B cell (primary cell): Measurements from ENCODE around the gene LY9. TPM values are rescaled to one million over a fixed set of nuclear protein-coding genes. Genes with fewer than 3 reads are reported as not detected.

Experiments used
- ATAC-seq: fragments of 200-7000 bp; cut with Tn5 transposase; one replicate; pipeline ENCODE4 v1.10.0; 2021; ENCODE audit warnings: low read depth, mild to moderate bottlenecking, moderate number of reproducible peaks, moderate library complexity
- CTCF ChIA-PET: fragments of 350-600 bp; sonication (Branson Sonifier 250); formaldehyde crosslinking; loops from one replicate; lab custom pipeline; 2021; ENCODE audit warnings: antibody characterized with exemption, inconsistent platforms; lab: Charles Lee
- POLR2A ChIA-PET: fragments of 350-600 bp; sonication (Branson Sonifier 250); formaldehyde crosslinking; loops from one replicate; lab custom pipeline; 2021; ENCODE audit warnings: antibody characterized with exemption; lab: Charles Lee
- DNase-seq: peaks from one replicate; pipeline ENCODE4 v3.0.0; 2013
- H2AFZ ChIP-seq: 2 replicates; pipeline ENCODE4 v1.6.1; 2012; ENCODE audit warnings: mild to moderate bottlenecking, low read depth, low read length; ENCODE audit not compliant: insufficient read depth, poor library complexity, severe bottlenecking
- H3K27ac ChIP-seq, 2 donors: 1 replicate in 1 of 2; 2 replicates in 1 of 2; pipeline ENCODE4 v1.5.1; 2012 to 2013; ENCODE audit warnings: low read length in 2 of 2, mild to moderate bottlenecking in 2 of 2, moderate library complexity in 1 of 2
- H3K27me3 ChIP-seq, 4 experiments: fragments of 200-600 bp in 1 of 4; sonication (generic) in 1 of 4; replicated peaks in 1 of 4; 1 replicate in 2 of 4; 2 replicates in 2 of 4; pipeline versions ENCODE4 v1.6.1 to v1.7.0; 2013 to 2016; ENCODE audit warnings: low read length in 3 of 4, mild to moderate bottlenecking in 2 of 4, mixed read lengths in 1 of 4, moderate library complexity in 1 of 4; ENCODE audit not compliant: insufficient read depth in 4 of 4, control insufficient read depth in 3 of 4; ENCODE audit errors: control extremely low read depth in 1 of 4
- H3K36me3 ChIP-seq, 2 experiments: replicated peaks in 1 of 2; 1 replicate in 1 of 2; 2 replicates in 1 of 2; pipeline versions ENCODE4 v1.6.1 to v1.7.1; 2013; ENCODE audit warnings: low read length in 1 of 2; ENCODE audit not compliant: insufficient read depth in 2 of 2, control insufficient read depth in 1 of 2; ENCODE audit errors: control extremely low read depth in 1 of 2, extremely low read depth in 1 of 2
- H3K4me1 ChIP-seq, 2 donors: fragments of 200-600 bp in 1 of 2; sonication (generic) in 1 of 2; 1 replicate in 1 of 2; 2 replicates in 1 of 2; pipeline versions ENCODE4 v1.5.1 to v1.6.1; 2013 to 2017; ENCODE audit warnings: low read length in 2 of 2; ENCODE audit not compliant: control insufficient read depth in 2 of 2, insufficient read depth in 2 of 2
- H3K4me2 ChIP-seq: replicated peaks from 2 replicates; pipeline ENCODE3; 2012; ENCODE audit warnings: mild to moderate bottlenecking, low read depth, low read length; ENCODE audit not compliant: poor library complexity, severe bottlenecking
- H3K4me3 ChIP-seq, 5 experiments: fragments of 200-600 bp in 1 of 5; sonication (generic) in 1 of 5; 1 replicate in 3 of 5; 2 replicates in 2 of 5; pipeline versions ENCODE4 v1.5.1 to v1.7.0; 2011 to 2016; ENCODE audit warnings: low read length in 4 of 5, mild to moderate bottlenecking in 4 of 5, low read depth in 2 of 5, control low read depth in 1 of 5, moderate library complexity in 1 of 5; ENCODE audit not compliant: insufficient read depth in 1 of 5; ENCODE audit errors: control extremely low read depth in 1 of 5, extremely low read depth in 1 of 5
- H3K79me2 ChIP-seq: fragments of 200-600 bp; sonication (generic); one replicate; pipeline ENCODE4 v1.6.0; 2016; ENCODE audit warnings: low read length; ENCODE audit not compliant: control insufficient read depth, insufficient read depth
- H3K9ac ChIP-seq: fragments of 200-600 bp; sonication (generic); 2 replicates; pipeline ENCODE4 v1.6.1; 2017; ENCODE audit warnings: mild to moderate bottlenecking, low read length, moderate library complexity
- H3K9me3 ChIP-seq, 3 donors: one replicate each; pipeline versions ENCODE4 v1.6.1 to v1.7.1; 2013; ENCODE audit warnings: low read length in 2 of 3; ENCODE audit not compliant: control insufficient read depth in 2 of 3, insufficient read depth in 1 of 3; ENCODE audit errors: control extremely low read depth in 1 of 3
- H4K20me1 ChIP-seq: 2 replicates; pipeline ENCODE4 v1.6.0; 2012; ENCODE audit warnings: mild to moderate bottlenecking, low read length; ENCODE audit not compliant: insufficient read depth, control insufficient read depth, poor library complexity, severe bottlenecking
- H3K27ac Mint-ChIP-seq: one replicate; pipeline ENCODE4 v1.8.0; 2021; ENCODE audit warnings: mixed read lengths
- H3K27me3 Mint-ChIP-seq: one replicate; pipeline ENCODE4 v1.8.0; 2021; ENCODE audit warnings: mixed read lengths
- H3K4me1 Mint-ChIP-seq: one replicate; pipeline ENCODE4 v1.8.0; 2021; ENCODE audit warnings: mixed read lengths
- H3K4me3 Mint-ChIP-seq: one replicate; pipeline ENCODE4 v1.8.0; 2021; ENCODE audit warnings: mixed read lengths
- H3K9me3 Mint-ChIP-seq: one replicate; pipeline ENCODE4 v1.8.0; 2022; ENCODE audit warnings: mixed read lengths; ENCODE audit not compliant: insufficient read depth
- EZH2 ChIP-seq: IDR thresholded peaks from 2 replicates; pipeline ENCODE4 v1.6.1; 2012; ENCODE audit warnings: borderline replicate concordance, low read depth, mild to moderate bottlenecking, moderate library complexity, low read length; ENCODE audit not compliant: insufficient read depth, poor library complexity, severe bottlenecking
- WGBS: methylation state at CpG from one replicate; pipeline ENCODE4 v1.1.5; 2013; ENCODE audit warnings: missing lambda C conversion rate; ENCODE audit not compliant: insufficient coverage; 5-methylcytosine and 5-hydroxymethylcytosine counted together
- intact Hi-C: fragments of 100-400 bp; cut with micrococcal nuclease; formaldehyde crosslinking; loops from one replicate; pipeline ENCODE4 v1.10.0; 2022
- polyA plus RNA-seq: library from polyadenylated mRNA; depleted of rRNA; stranded (reverse); fragments of >200 nt; gene quantifications from 2 replicates; pipeline ENCODE4 v1.2.3, GENCODE V29; 2012
- total RNA-seq, 2 donors: library from RNA; stranded (reverse); fragments of 120-200 nt in 1 of 2; gene quantifications; 1 replicate in 1 of 2; 2 replicates in 1 of 2; pipeline versions ENCODE4 v1.2.3 to v1.2.4, GENCODE V29; 2013 to 2022
- TF ChIP-seq, protein P1 (sequence below): fragments of 200-600 bp; IDR thresholded peaks from one replicate; pipeline ENCODE4 v1.8.0; 2022; ENCODE audit warnings: antibody characterized with exemption, mild to moderate bottlenecking

LY9 gene
- total and polyA plus RNA-seq, 2 donors (not counting 1 experiment from before 2014, with no cell fraction given): 252 to 365 TPM

DNA sequence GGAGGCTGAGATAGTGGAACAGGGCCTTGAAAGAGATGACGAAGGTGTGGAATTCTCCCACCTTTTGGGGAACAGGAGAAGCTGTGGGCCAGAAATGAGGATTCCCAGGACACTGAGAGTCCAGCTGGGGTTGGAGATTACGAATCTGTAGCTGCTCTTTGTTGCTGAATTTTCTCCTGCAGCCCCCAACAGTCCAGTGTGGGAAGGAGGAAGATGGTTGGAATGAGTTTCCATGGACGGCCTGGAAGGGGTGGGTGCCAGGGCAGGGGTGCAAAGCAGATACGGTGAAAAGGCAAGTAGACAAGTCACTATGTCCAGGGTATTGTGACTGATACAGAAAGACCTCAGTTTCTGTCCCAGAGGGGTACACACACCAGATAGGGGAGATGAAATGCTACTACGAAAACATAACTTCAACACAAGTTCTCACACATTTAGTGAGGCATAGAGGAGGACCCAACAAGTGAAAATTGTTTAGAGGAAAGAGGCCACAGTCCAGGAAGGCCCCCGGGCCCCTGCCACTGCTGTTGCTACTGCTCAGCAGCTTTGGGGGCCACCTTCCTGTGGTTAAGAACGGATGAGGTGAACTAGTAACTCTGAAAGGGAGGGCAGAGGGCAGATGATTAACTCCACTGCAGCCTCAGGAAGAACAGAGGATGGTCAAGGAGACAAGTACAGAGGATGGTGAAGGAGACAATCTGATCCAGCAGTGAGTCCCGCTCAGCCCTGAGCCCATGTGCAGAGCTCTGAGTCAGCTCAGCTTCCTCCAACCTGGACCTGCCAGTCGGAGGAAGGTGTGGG is 59.4 kb downstream of the LY9 start:
- POLR2A ChIA-PET: no interaction called here
- no peak overlapping the region for H3K4me3 Mint-ChIP-seq
- Histone ChIP-seq H3K9me3 (peaks cover 1 to 4% (median 4%) of the 10 kb centered on the region in 3 donors), H3K36me3 (no peaks in the 10 kb centered on the region), H3K27ac (no peak overlapping the region), H3K27me3 (peaks cover 0 to 5% (median 0%) of the 10 kb centered on the region in 4 experiments), H3K9ac (no peak overlapping the region), H3K79me2 (no peaks in the 10 kb centered on the region), H3K4me1 (no peaks in the 10 kb centered on the region), H4K20me1 (no peaks in the 10 kb centered on the region), H3K4me2 (no peak overlapping the region), H2AFZ (peak overlapping the region; percentile 52), H3K4me3 (no peak overlapping the region)
- 42% methylated on average over 7 of the region's 9 CpGs for WGBS
- H3K27ac Mint-ChIP-seq: no peak overlapping the region
- no peak for DNase-seq
- no peak for TF ChIP-seq EZH2
- TF ChIP-seq, protein P1, sequence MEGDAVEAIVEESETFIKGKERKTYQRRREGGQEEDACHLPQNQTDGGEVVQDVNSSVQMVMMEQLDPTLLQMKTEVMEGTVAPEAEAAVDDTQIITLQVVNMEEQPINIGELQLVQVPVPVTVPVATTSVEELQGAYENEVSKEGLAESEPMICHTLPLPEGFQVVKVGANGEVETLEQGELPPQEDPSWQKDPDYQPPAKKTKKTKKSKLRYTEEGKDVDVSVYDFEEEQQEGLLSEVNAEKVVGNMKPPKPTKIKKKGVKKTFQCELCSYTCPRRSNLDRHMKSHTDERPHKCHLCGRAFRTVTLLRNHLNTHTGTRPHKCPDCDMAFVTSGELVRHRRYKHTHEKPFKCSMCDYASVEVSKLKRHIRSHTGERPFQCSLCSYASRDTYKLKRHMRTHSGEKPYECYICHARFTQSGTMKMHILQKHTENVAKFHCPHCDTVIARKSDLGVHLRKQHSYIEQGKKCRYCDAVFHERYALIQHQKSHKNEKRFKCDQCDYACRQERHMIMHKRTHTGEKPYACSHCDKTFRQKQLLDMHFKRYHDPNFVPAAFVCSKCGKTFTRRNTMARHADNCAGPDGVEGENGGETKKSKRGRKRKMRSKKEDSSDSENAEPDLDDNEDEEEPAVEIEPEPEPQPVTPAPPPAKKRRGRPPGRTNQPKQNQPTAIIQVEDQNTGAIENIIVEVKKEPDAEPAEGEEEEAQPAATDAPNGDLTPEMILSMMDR: no peak
- no peaks in the 10 kb centered on the region for H3K9me3 Mint-ChIP-seq
- intact Hi-C loops: no loop called here
- no peak for ATAC-seq
- H3K4me1 Mint-ChIP-seq: peaks cover under 1% of the 10 kb centered on the region
- CTCF ChIA-PET: interaction anchor here (1.0 kb wide), 1 partner anchor 18 kb away, joined by 3 read pairs; no protein-coding TSS in a partner anchor
- H3K27me3 Mint-ChIP-seq: peaks cover 8% of the 10 kb centered on the region

- peaks cover 0 to 2% (median 0%) of the 10 kb centered on the region in 3 donors for H3K9me3 ChIP-seq
- CTCF ChIA-PET: interaction anchor here (1.2 kb wide), 1 partner anchor 28 kb away, joined by 3 read pairs; no protein-coding TSS in a partner anchor
- peaks cover 13 to 17% of the 10 kb centered on the region in 2 donors for H3K4me1 ChIP-seq
- no peaks in the 10 kb centered on the region for H4K20me1 ChIP-seq
- no peak for TF ChIP-seq EZH2
- TF ChIP-seq, protein P1: no peak
- no peak overlapping the region for H3K9ac ChIP-seq
- POLR2A ChIA-PET: interaction anchor here (0.6 kb wide), 1 partner anchor 8 kb away, joined by 7 read pairs; no protein-coding TSS in a partner anchor
- H3K79me2 ChIP-seq: no peaks in the 10 kb centered on the region
- no peak overlapping the region for H3K4me3 ChIP-seq
- H3K27ac Mint-ChIP-seq: no peak overlapping the region
- no peak overlapping the region for H3K27ac ChIP-seq
- DNase-seq (no peak), ATAC-seq (no peak)
- H3K27me3 Mint-ChIP-seq: peaks cover 14% of the 10 kb centered on the region
- intact Hi-C loops: no loop called here
- H3K4me2 ChIP-seq: no peak overlapping the region
- H3K27me3 ChIP-seq: peaks cover 0 to 5% (median 0%) of the 10 kb centered on the region in 4 experiments
- peaks cover 14% of the 10 kb centered on the region for H3K4me1 Mint-ChIP-seq
- H3K36me3 ChIP-seq: no peaks in the 10 kb centered on the region
- H2AFZ ChIP-seq: no peak overlapping the region
- WGBS: 61% methylated on average over 3 of the region's 4 CpGs
- H3K9me3 Mint-ChIP-seq: no peaks in the 10 kb centered on the region
- H3K4me3 Mint-ChIP-seq: no peak overlapping the region
These were observed 62.1 kb downstream of the LY9 start for GRCh38 chr1:160858097-160858496.
